AG08396 (cell line): ENCODE measurements around the gene COPE.

Source experiments
- DNase-seq: peaks from one replicate; pipeline ENCODE4 v3.0.0; 2012; ENCODE audit warnings: low spot score, mixed read lengths

COPE gene

DNA sequence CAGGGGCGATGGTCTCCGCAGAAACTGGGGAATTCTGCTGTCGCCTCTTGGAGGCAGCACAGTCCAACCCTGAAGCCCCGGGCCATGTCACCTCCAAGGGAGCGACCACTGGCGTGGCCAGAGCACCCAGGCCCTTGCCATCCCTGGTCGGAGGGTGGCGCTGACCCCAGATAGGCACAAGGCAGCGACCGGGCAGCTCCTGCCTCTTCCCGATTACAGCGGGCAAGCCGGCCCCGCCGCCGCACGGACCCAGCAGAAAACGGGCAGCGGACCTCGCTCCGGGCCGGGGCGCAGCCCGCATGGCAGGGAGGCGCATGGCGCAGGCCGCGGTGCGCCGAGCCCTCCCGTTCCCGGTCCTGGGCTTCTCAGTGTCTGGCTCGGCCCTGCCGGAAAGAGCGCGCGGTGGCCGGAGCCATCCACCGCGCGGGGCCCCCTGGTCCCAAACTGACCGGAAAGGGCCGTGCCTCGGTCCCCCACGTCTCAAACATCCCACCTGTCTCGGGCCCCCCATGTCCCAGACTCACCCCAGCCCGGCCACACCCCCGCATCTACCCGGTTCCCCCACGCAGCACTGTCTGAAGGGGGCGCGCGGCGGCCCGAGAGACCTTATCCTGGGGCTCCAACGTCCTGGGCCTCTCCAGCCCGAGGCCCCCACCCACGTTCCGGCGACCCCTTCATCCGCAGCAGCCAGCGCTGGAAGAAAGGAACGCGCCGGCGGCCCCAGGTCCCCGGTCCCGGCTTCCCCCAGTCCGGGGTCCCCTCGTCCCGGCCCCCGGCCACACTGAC, 24.0 kb downstream of the COPE start:
- peak; percentile 79 for DNase-seq

DNA sequence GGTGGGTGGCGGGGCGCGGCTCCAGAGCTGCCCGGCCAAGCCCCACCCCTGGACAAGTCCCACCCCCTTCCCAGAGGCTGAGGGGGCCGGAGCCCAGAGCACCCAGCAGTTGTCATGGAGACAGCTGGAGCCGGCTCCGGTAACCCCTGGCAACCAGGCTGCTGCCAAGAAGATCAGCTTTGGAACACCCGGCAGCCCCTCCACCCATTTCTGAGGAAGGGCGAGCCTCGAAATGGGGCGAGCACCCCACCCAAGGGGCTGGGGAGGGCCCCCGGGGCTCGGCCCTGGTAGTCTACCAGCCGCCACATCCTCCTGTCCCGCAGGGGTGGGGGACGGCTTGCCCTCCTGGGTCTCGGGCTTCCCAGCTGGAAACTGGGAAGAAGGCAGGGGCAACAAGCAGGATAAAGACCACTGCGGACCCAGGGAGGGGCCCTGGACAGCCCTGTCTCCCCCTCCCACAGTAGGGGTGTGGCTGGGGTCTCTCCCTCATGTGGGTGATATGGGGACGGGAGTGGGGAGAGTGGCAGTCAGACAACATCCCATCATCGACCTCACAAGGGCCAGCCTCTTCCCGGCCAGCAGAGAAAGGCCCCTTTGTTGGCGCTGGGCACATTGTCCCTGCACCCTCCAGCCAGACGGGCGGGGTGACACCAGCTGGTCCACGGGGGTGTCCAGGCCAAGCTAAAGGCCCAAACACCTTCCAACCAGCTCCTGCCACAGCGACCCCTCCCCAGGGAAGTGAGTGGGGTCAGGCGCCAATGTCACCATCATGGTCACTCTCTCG, 24.7 kb downstream of the COPE start:
- peak; percentile 83 for DNase-seq

DNA sequence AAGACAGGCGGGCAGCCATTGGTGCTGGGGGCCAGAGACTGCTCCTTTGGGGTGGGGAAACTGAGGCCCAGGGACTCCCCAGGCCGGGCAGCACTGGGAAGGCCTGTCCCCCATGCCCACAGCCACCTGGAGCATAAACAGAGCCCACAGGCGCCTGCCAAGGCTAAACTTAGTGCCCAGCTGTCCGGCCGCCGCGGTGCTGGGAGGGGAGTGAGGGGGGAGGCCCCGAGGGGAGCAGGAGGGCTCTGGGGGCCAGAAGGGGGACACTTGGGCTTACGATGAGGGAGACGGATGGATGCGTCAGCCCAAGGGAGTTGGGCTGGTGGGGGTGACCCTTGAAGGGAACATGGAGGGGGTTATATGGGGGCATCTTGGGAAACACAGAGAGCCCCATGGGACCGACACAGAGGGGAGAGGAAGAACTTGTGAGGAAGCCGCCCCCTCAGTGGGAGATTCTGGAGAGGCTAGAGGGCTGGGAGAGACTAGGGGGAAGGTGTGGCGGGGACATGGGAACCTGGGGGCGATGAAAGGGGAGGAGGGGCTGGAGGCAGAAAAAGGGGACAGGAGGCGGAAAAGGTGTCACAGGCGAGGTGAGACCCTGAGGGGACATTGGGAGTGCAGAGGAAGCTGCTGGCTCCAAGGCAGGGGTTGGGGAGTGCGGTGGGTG, 25.5 kb downstream of the COPE start:
- DNase-seq, result no peak

DNA sequence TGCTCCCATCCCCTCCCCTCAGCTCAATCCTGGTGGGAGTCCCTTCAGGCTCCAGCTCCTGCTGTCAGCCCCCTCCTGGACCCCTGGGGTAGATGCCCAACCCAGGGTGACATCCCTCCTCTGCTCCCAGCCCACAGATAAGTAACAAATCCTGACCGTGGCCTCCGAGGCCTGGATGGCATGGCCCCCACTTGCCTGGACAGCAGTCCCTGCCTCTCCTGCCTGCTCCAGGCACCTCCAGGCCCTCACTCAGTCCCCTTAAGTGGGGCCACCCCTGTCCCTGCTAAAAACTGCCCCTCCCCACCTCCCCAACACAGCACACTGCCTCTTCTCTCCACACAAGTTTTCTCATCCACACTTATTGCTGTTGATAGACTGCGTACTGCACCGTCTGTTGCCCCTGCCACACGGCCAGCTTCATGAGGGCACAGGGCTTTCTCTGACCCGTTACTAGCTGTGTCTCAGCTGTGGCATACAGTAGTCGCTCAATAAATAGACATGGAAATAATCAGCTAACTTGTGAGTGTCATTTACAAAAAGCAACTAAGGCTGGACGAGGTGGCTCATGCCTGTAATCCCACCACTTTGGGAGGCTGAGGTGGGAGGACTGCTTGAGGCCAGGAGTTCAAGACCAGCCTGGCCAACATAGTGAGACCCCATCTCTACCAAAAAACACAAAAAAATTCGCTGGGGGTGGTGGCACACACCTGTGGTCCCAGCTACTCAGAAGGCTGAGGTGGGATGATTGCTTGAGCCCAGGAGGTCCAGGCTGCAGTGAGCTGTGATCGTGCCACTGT, 29.0 kb downstream of the COPE start:
- no peak for DNase-seq

DNA sequence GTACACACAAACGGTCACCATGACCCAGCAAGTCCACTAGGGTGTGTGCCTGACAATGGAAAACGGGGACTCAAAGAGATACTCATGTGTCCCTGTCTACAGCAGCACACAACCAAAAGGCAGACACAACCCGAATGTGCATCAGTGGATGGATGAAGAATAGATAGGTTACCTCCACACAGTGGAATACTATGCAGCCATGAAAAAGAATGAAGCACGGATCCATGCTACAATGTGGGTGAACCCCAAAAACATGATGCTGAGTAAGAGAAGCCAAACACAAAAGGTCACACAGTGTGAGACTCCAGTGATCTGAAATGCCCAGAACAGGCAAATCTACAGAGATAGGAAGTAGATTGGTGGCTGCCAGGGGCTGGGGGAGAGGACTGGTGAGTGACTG, 32.2 kb downstream of the COPE start:
- no peak for DNase-seq

DNA sequence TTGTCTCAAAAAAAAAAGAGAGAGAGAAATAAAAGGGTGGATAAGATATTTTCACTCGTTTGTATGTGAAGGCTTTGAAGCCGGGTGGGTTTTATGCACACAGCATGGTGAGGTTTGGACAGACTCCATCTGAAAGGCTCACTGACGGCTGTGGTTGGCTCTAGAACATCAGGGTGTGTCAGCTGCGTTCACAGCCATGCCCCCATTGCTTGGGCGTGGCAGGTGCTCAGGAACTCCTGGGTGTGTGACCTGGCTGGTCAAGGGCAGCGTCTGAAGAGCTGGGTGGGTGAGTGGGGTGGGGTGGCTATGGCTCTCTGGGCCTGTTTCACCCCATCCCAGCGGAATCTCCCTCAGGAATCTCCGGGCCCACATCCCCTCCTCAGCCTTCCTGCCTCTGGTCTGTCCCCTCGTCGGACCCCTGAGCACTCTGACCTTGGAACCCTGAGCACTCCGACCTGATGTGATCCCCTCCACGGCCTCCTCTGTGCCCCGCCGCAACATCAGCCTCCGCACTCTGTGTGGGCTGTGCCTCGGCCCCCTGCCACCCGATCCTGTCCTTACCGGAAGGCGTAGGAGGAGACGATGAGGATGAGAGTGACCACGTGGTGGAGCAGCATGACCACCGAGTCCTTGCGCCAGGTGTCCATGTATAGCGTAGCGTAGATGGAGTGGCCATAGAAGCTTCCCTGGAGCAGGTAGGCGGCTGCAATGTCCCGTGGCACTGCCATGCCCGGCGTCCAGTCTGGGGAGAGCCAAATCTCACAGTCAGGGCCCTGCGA, 35.5 kb downstream of the COPE start:
- no peak for DNase-seq

DNA sequence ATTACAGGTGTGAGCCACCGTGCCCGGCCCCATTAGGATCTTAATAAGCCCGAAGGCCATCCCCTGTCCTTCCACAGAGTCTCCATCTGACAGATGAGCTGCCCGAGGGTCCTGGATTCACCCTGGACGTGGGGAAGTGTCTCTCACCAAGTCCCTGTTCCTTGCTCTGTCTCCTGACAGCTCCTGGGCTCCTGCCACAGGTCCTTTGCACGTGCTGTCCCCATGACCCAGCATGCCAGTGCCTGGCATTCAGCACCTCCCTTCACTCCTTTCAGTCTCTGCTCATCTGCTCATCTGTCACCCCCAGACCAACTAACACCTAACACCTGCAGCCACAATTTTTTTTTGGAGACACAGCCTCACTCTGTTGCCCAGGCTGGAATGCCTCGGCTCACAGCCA, 37.7 kb downstream of the COPE start:
- DNase-seq, result no peak

DNA sequence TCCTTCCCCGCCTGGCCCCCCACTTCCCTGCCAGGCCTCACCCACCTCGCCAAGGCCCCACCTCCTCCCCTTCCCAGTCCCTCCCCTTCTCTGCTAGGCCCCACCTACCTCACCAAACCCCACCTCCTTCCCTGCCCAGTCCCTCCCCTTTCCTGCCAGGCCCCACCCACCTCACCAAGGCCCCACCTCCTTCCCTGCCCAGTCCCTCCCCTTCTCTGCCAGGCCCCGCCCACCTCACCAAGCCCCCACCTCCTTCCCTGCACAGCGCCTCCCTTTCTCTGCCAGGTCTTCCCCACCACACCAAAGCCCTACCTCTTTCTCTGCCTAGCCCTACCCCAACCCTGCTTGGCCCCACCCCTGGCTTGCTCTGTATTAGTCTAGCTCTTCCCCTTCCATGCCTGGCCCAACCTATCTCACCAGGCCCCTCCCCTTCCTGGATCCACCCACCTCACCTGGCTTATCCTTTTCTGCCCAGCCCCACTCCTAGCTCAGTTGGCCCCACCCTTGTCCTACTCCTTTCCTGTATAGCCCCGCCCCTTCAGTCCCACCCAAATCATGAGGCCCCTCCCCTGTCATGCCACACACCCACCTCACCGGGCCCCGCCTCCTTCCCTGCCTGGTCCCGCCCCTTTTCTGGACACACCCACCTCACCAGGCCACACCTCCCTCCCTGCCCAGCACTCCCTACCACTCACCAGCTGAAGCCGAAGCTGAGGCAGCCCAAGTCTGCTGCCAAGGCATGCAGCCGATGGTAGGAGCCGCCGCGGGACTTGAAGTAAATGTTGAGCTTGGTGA, 39.4 kb downstream of the COPE start:
- DNase-seq, result no peak

DNA sequence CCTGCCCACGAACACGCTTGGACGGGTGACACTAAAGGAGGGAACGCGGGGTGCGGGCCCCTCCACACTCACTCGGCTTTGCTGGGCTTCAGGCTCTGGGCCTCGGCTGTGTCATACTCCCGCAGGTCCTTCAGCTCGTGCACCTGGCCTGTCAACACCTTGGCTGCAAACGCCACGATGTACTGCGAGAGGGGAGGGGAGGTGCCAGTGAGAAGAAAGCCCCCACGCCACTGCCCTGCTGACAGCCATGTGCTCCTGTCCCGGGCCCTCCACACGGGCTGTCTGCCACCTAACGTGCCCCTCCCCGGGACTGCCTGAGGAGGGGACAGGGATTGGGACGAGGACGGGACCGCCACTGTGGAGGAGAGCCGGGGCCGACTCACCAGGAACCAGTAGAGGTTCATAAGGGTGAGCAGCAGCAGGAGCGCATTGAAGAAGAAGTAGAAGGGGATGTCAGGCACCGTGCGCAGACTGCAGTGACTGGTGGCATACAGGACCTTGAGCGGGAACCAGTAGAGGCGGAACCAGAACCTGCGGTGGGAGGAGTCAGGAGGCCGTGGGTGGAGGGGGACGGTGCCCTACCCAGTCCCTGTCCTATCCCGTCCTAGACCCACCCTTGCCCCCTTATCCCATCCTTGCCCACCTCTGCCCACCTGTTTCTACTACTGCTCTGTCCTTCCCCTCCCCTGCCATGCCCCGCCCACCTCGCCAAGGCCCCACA, 40.2 kb downstream of the COPE start:
- DNase-seq, result no peak

DNA sequence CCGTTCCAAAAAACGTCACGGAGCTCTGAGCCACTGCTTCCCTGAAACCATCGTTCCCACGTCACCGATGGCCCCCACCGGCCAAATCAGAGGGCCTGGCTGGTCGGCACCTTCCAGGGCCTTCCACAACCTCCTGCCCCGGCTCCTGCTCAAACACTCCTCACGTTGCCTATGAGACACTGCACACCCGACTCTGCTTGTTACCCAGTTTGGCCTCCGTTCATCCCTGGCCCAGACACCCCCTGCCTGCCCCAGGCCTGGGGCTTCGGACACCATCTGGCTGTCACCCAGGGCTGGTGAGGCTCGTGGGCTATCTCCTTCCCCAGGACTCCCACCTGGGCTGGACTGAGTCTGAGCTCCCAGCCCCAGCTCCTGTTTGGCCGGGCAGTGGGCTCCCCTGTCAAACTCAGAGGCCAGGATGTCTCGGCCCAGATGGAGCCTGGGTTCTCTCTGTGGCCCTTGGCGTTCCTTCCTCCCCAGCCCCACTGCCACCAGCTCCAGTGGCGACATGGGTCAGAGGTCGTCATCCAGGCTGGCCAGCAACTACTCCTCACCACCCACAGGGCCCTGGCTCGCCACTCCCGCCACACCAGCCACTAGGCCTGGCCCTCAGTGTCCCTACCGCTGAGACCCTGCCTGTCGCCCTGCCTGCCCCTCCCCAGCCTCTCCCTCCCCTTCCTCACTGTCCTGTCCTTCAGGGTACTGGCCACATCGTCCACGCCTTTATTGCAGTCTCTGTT, 41.0 kb downstream of the COPE start:
- no peak for DNase-seq

DNA sequence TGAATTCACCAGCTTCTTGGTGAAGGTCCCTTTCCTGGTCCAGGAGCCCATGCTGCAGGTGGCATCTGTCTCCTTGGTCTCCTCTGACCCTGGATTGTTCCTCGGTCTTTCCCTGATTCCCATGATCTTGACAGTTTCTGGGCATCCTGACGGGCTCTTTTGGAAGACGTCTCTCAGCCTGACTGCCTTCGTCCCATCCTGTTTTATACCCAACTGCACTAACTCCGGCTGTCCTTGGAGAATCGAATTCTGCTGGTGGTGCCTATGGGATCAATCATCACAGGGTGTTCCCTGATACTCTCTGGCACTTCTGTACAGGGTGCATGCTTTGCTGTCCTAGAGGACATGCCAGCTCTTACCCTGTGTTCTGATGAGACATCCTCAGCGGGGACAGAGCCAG, 42.3 kb downstream of the COPE start:
- no peak for DNase-seq

DNA sequence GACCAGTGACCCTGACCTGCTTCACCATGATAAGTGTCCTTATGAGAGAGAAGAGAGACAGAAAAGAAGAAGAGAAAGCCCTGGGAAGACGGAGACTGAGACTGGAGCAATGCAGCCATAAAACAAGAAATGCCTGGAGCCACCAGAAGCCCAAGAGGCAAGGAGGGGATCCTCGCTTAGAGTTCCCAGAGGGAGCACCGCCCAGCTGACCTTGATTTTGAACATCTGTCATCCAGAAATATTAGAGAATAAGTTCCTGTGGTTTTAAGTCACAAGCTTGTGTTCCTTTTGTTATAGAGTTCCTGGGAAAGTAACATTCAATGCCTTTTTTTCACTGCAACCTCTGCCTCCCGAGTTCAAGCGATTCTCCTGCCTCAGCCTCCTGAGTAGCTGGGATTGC, 43.5 kb downstream of the COPE start:
- DNase-seq, result no peak

DNA sequence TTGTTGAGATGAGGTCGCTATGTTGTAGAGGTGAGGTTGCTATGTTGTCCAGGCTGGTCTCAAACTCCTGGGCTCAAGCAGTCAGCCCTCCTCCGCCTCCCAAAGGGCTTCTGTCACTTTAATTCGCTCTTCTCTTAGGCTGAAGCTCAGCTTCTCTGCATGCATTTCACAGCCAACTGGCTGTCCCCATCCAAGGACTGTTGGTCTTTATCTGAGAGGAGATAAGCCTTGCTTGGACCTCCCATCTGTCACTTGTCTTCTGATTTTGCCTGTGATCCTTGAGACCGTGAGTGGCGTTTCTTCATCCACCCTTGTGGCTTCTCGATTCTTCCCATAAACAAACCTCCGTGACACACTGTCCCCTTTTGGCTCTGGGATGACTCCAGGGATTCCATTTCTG, 47.6 kb downstream of the COPE start:
- no peak for DNase-seq

DNA sequence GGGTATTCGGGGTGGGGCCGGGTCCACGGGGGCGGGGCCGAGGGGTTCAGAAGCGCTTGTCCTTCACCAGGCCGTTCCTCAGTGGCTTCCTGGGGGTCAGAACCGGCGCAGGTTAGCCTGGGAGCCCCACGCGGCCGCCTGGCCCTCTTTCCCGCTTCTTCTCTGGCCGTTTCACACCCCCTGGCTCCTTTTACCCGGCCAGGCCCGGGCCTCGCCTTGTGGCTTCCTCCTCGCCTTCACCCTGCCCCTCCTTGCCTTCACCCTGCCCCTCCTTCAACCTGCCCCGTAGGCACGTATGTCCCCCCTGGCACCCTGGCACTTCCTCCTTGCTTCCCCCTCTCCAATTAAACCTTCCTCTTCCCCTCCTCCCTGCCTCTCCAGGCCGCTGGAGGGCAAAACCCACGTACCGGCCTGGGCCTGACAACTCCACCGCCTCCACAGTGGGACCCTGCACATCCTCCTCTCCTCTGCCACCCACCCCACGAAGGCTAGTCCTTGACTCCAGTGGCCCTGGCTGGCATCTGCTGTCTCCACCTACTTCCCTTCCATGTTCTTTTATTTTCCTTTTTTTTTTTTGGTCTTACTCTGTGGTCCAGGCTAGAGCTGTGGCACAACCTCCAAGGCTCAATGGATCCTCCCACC, 48.5 kb downstream of the COPE start:
- no peak for DNase-seq

DNA sequence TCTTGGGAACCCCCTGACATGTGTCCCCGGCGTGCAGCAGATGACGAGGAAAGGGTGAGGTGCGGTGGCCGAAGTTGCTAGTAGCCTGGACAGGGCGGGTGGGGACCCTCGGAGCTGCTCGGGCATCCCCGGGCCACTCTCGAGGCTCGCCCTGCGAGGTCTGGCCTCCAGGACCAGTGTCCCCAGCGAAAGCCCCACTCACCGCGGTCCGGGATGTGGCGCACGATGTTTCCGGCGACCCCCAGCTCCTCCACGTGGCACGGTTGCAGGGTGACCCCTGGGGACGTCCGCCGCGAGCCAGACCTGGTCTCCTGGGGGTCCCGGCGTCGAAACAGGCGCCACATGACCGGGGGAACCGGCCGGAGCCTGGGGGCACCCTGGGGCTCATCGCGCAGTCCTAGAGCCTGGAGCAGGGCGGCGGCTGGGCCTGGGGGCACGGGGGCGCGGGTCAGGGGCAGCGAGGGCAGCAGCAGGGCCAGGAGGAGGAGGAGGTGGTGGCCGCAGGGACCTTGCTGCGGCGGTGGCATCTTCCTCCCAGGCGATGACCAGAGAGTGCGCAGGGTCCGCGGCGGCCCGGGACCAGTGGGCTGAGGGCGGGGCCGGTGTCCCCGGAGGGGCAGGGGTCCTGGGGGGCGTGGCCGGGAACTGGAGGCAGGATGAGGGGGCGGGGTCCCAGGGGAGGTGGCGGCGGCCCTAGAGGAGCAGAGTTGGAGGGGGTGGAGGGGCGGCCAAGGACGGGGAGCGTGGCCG, 49.2 kb downstream of the COPE start:
- no peak for DNase-seq

DNA sequence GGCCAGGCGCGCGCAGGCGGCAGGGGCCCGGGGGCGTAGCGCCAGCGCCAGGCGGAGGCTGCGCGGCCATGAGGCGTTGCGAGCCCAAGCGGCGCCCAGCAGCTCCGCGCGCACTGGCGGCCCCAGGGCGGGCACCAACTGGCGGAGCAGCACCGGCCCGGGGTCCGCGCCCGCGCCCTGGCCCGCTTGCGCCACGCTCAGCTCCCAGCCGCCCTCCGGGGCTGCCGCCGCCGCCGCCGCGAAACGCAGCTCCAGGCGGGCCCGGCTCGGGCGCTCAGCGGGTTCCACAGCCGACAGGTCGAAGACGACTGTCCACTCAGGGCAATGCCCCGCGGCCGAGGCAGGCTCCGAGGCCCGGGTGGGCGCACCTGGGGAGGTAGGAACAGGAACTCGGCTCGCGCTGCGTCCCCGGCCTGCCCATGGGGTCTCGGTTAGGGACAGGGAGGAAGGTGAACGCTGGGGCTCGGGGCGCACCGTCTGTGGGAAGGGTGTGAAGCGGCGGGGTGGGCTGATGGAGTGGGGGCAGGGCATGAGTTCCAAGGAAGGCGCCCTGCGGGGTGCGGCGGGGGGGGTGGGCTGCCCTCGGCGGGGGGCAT, 50.1 kb downstream of the COPE start:
- DNase-seq, result no peak

DNA sequence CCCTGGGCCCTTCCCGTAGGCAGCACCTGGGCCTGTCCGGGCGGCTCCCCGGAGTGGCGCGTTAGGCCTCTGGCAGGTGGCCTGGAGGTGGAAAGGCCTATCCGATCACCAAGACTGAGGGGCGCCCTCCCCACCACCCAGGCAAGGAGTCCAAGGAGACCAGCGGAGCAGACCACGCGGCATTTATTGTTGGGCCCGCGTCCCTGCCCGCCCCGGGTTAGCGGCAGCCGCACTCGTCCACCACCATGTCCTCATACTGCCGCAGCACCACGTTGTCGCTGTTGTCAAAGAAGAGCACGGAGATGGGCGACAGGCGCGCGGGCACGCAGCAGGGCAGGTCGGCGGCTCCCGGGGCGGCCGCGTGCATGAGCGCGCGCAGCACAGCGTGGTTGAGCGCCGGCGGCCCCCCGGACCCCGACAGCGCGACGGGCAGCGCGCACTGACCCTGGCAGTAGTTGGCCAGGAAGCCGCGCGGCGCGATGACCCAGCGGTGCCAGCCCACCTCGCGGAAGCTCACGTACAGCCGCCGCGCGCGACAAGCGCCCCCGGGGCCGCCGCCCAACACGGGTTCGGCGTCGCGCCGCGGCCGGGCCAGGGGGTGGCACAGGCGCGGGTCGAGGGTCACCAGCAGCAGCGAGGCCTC, 50.7 kb downstream of the COPE start:
- DNase-seq, result no peak
